HCT116 (cell line): Measurements from ENCODE around the gene RGPD8. TPM values are rescaled to one million over a fixed set of nuclear protein-coding genes. Genes with fewer than 3 reads are reported as not detected.
"Not testable (repeated sequence)": the region's sequence is repeated elsewhere in the genome, so short reads cannot be mapped to it uniquely, and the experiment has no call there.

Source experiments
- ATAC-seq: fragments of 200-7000 bp; cut with Tn5 transposase; 2 replicates; pipeline ENCODE4 v1.9.1; 2020; ENCODE audit warnings: mild to moderate bottlenecking, moderate library complexity
- Bru-seq: library from RNA; stranded (reverse); fragments of 400-500 nt; gene quantifications from one replicate; lab custom pipeline; 2021; lab: Mats Ljungman, UMichigan
- BruChase-seq, 2 experiments: library from RNA; stranded (reverse); fragments of 400-500 nt; gene quantifications; one replicate each; lab custom pipeline; 2021; lab: Mats Ljungman, UMichigan
- BruUV-seq: library from RNA; stranded (reverse); fragments of 400-500 nt; replicated peaks from 2 replicates; lab custom pipeline; 2021; lab: Mats Ljungman, UMichigan
- CTCF ChIA-PET: fragments of 300-600 bp; sonication (Branson Sonifier 250); formaldehyde crosslinking; loops from one replicate; lab custom pipeline; 2021; ENCODE audit warnings: antibody characterized with exemption; lab: Charles Lee
- POLR2A ChIA-PET: fragments of 300-600, 350-600 bp; sonication (Branson Sonifier 250); formaldehyde crosslinking; loops from one replicate; lab custom pipeline; 2021; ENCODE audit warnings: antibody characterized with exemption; lab: Charles Lee
- RAD21 ChIA-PET, 2 experiments: fragments of 300-600 bp; sonication (Branson Sonifier 250); formaldehyde crosslinking; loops; one replicate each; lab custom pipeline; 2023; ENCODE audit warnings: low total read pairs in 2 of 2; ENCODE audit not compliant: uncharacterized antibody in 2 of 2, unreplicated experiment in 2 of 2, low non-redundant PET in 1 of 2; lab: Charles Lee
- DNase-seq: peaks from one replicate; pipeline ENCODE4 v3.0.0-alpha.2; 2010; ENCODE audit warnings: low read depth, low spot score
- H2AFZ ChIP-seq: fragments of 200-600 bp; shearing (Covaris generic), sonication (generic); 2 replicates; pipeline ENCODE4 v1.6.1; 2017; ENCODE audit warnings: low read depth, mixed run types, mixed read lengths, antibody characterized with exemption, low read length; ENCODE audit not compliant: poor library complexity, severe bottlenecking
- H3K27ac ChIP-seq: 2 replicates; pipeline ENCODE4 v1.5.1; 2012; ENCODE audit warnings: low read depth, low read length
- H3K27me3 ChIP-seq: fragments of 200-600 bp; sonication (generic); 2 replicates; pipeline ENCODE4 v1.6.1; 2016; ENCODE audit warnings: mixed run types, low read length, mixed read lengths; ENCODE audit not compliant: insufficient read depth
- H3K36me3 ChIP-seq, 2 experiments: fragments of 200-500 bp in 1 of 2; fragments of 200-600 bp in 1 of 2; sonication (Bioruptor generic) in 1 of 2; sonication (generic) in 1 of 2; 2 replicates each; pipeline versions ENCODE4 v1.5.1 to v1.6.1; 2014 to 2016; ENCODE audit warnings: low read length in 2 of 2, inconsistent platforms in 1 of 2, mixed read lengths in 1 of 2, mixed run types in 1 of 2; ENCODE audit not compliant: insufficient read depth in 2 of 2, control insufficient read depth in 1 of 2
- H3K4me1 ChIP-seq, 2 experiments: fragments of 200-600 bp in 1 of 2; sonication (generic) in 1 of 2; 2 replicates each; pipeline versions ENCODE4 v1.5.1 to v1.6.1; 2012 to 2017; ENCODE audit warnings: low read length in 2 of 2, inconsistent platforms in 1 of 2, mild to moderate bottlenecking in 1 of 2, mixed read lengths in 1 of 2, mixed run types in 1 of 2, moderate library complexity in 1 of 2; ENCODE audit not compliant: insufficient read depth in 2 of 2, control insufficient read depth in 1 of 2
- H3K4me2 ChIP-seq: fragments of 200-600 bp; sonication (generic); 2 replicates; pipeline ENCODE4 v1.6.1; 2017; ENCODE audit warnings: mixed run types, low read length, mixed read lengths
- H3K4me3 ChIP-seq, 2 experiments: fragments of 200-600 bp in 1 of 2; sonication (generic) in 1 of 2; replicated peaks in 1 of 2; 2 replicates each; pipeline ENCODE4 v1.5.1; 2011 to 2016; ENCODE audit warnings: low read length in 2 of 2, control low read depth in 1 of 2, low read depth in 1 of 2, mild to moderate bottlenecking in 1 of 2, mixed read lengths in 1 of 2, mixed run types in 1 of 2
- H3K79me2 ChIP-seq: fragments of 200-600 bp; sonication (generic); 2 replicates; pipeline ENCODE4 v1.6.1; 2017; ENCODE audit warnings: mild to moderate bottlenecking, mixed run types, low read length, moderate library complexity, mixed read lengths; ENCODE audit not compliant: insufficient read depth
- H3K9ac ChIP-seq: fragments of 200-600 bp; sonication (generic); 2 replicates; pipeline ENCODE4 v1.6.1; 2016; ENCODE audit warnings: low read length, mixed read lengths
- H3K9me2 ChIP-seq: fragments of 200-600 bp; sonication (generic), shearing (Covaris generic); 2 replicates; pipeline ENCODE4 v1.6.1; 2017; ENCODE audit warnings: mixed run types, mild to moderate bottlenecking, moderate library complexity; ENCODE audit not compliant: insufficient read depth
- H3K9me3 ChIP-seq, 2 experiments: fragments of 200-500 bp in 1 of 2; fragments of 200-600 bp in 1 of 2; sonication (Bioruptor generic) in 1 of 2; sonication (generic) in 1 of 2; 2 replicates each; pipeline ENCODE4 v1.6.1; 2014 to 2017; ENCODE audit warnings: low read length in 2 of 2, mixed read lengths in 2 of 2, inconsistent platforms in 1 of 2, low read depth in 1 of 2, mild to moderate bottlenecking in 1 of 2, mixed run types in 1 of 2, moderate library complexity in 1 of 2; ENCODE audit not compliant: control insufficient read depth in 1 of 2, insufficient read depth in 1 of 2
- H4K20me1 ChIP-seq: fragments of 200-600 bp; sonication (generic), shearing (Covaris generic); 2 replicates; pipeline ENCODE4 v1.6.1; 2017; ENCODE audit warnings: mixed run types, mild to moderate bottlenecking, moderate library complexity; ENCODE audit not compliant: insufficient read depth
- RAD21 ChIP-seq: IDR thresholded peaks from 2 replicates; pipeline ENCODE4 v1.6.1; 2012; ENCODE audit warnings: low read depth, mild to moderate bottlenecking
- intact Hi-C: fragments of 100-400 bp; cut with micrococcal nuclease; formaldehyde crosslinking; loops from 2 replicates; pipeline ENCODE4 v1.10.0; 2022
- long read RNA-seq: library from polyadenylated mRNA; unstranded; transcript quantifications from one replicate; pipeline ENCODE4 v2.0.0, GENCODE V29; 2021; ENCODE audit not compliant: unreplicated experiment
- polyA plus RNA-seq: library from polyadenylated mRNA; unstranded; fragments of >200 nt; gene quantifications from 2 replicates; pipeline ENCODE4 v1.2.1, GENCODE V29; 2012; ENCODE audit warnings: missing spikeins
- total RNA-seq: library from RNA; stranded (reverse); gene quantifications from one replicate; pipeline ENCODE4 v1.2.1, GENCODE V29; 2021; ENCODE audit not compliant: unreplicated experiment
- TF ChIP-seq, protein P1 (sequence below), 3 experiments: fragments of 200-600 bp in 1 of 3; sonication (generic) in 1 of 3; IDR thresholded peaks in 2 of 3; conservative IDR thresholded peaks in 1 of 3; 2 replicates each; pipeline ENCODE4 v1.5.1; 2012 to 2017; ENCODE audit warnings: low read depth in 2 of 3, low read length in 2 of 3, antibody characterized with exemption in 1 of 3, borderline replicate concordance in 1 of 3, control low read depth in 1 of 3, mild to moderate bottlenecking in 1 of 3, mixed read lengths in 1 of 3, mixed run types in 1 of 3, moderate library complexity in 1 of 3; ENCODE audit not compliant: insufficient read depth in 1 of 3

Gene RGPD8
- total RNA-seq (11.0 TPM), Bru-seq, nascent RNA (percentile 68 among the genes with signal in this experiment), BruChase-seq, experiment 1, labeled RNA remaining after a 6-hour chase (percentile 63 among the genes with signal in this experiment), BruChase-seq, experiment 2, labeled RNA remaining after a 2-hour chase (percentile 68 among the genes with signal in this experiment)
- polyA plus RNA-seq = 1.4 and 1.6 TPM in 2 replicates
- long read RNA-seq, full-length matches to known transcripts = 4 of 6 reads
- long read RNA-seq, partial matches to known transcripts = 0 of 6 reads
- long read RNA-seq, other reads (novel, unspliced or antisense) = 2 of 6 reads

DNA sequence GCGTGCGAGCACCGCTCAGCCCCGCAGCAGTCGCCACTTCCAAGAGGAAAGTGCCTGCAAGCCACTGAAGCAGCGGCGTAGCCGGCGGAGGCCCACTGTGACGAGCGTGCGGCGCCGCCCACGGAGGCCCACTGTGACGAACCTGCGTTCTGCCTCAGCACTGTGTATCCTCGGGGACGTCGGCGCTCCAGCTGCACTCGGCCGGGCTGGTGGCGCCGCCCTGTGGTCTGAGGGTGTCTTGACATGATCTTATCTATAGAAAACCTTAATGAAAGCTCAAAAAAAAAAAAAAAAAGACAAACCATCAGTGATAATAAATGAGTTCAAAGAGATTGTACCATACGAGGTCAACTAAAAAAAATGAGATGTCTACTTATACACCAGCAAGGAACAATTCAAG is at the start of gene RGPD8:
Gene RGPD8, minus strand, starts transcription at position 166 of the 400 bp plus-strand sequence. CDS start 192 bp downstream, outside the sequence.
- peak within 1 kb of the TSS; percentile 49 for H3K4me2 ChIP-seq
- BruUV-seq = not testable (repeated sequence)
- intact Hi-C loops = loop anchor here (5.0 kb wide), 2 partner anchors 176 to 311 kb away; partner anchors contain the start of gene ZC3H8

More for the DNA sequence above, at the start of gene RGPD8:
- H2AFZ ChIP-seq, H3K27me3 ChIP-seq, H3K4me1 ChIP-seq, H3K36me3 ChIP-seq, H3K9me2 ChIP-seq, H3K27ac ChIP-seq, H3K79me2 ChIP-seq, H3K9me3 ChIP-seq, POLR2A ChIA-PET, H4K20me1 ChIP-seq: not testable (repeated sequence)
- peak; percentile 98 for ATAC-seq
- TF ChIP-seq, protein P1, sequence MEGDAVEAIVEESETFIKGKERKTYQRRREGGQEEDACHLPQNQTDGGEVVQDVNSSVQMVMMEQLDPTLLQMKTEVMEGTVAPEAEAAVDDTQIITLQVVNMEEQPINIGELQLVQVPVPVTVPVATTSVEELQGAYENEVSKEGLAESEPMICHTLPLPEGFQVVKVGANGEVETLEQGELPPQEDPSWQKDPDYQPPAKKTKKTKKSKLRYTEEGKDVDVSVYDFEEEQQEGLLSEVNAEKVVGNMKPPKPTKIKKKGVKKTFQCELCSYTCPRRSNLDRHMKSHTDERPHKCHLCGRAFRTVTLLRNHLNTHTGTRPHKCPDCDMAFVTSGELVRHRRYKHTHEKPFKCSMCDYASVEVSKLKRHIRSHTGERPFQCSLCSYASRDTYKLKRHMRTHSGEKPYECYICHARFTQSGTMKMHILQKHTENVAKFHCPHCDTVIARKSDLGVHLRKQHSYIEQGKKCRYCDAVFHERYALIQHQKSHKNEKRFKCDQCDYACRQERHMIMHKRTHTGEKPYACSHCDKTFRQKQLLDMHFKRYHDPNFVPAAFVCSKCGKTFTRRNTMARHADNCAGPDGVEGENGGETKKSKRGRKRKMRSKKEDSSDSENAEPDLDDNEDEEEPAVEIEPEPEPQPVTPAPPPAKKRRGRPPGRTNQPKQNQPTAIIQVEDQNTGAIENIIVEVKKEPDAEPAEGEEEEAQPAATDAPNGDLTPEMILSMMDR (IDR thresholded peaks at IDR 0.05 in 2 of 3, conservative IDR thresholded peaks at IDR 0.05 in 1 of 3; ENCODE audit: borderline replicate concordance in 1 of 3, insufficient read depth in 1 of 3, low read depth in 2 of 3, low read length in 2 of 3) = peak; percentile 39 to 52 (median 47); a peak in 5 of 6 replicates
- peak; percentile 73 for TF ChIP-seq RAD21
- ChIA-PET CTCF (interaction anchor here (0.6 to 0.8 kb wide), 4 partner anchors 60 to 312 kb away, joined by 3 to 8 read pairs (median 5); no protein-coding TSS in a partner anchor), RAD21 (interaction anchor here in 1 of 2 experiments (0.6 kb wide), 2 partner anchors 55 to 620 kb away, joined by 3 read pairs; no protein-coding TSS in a partner anchor)
- peak within 1 kb of the TSS; percentile 50 for H3K9ac ChIP-seq
- peak; percentile 55 for DNase-seq
- H3K4me3 ChIP-seq = peak within 1 kb of the TSS; percentile 43 to 53
